Neural crest cell (in vitro differentiated cells): Measurements from ENCODE around the gene VTI1B. TPM values are rescaled to one million over a fixed set of nuclear protein-coding genes. Genes with fewer than 3 reads are reported as not detected.
"Not testable (repeated sequence)": the region's sequence is repeated elsewhere in the genome, so short reads cannot be mapped to it uniquely, and the experiment has no call there.

ENCODE experiments used
- DNase-seq: peaks from one replicate; pipeline ENCODE4 v3.0.0; 2021; ENCODE audit warnings: low read depth, mixed read lengths, low spot score
- H3K27ac Mint-ChIP-seq: one replicate; pipeline ENCODE4 v1.8.0; 2021; ENCODE audit warnings: mild to moderate bottlenecking, mixed read lengths; ENCODE audit not compliant: unreplicated experiment
- H3K27me3 Mint-ChIP-seq: 2 replicates; pipeline ENCODE4 v1.8.0; 2021; ENCODE audit warnings: low read depth, mild to moderate bottlenecking, mixed read lengths
- H3K36me3 Mint-ChIP-seq: 2 replicates; pipeline ENCODE4 v1.8.0; 2021; ENCODE audit warnings: low read depth, mild to moderate bottlenecking, mixed read lengths
- H3K4me1 Mint-ChIP-seq: 2 replicates; pipeline ENCODE4 v1.8.0; 2021; ENCODE audit warnings: mixed read lengths
- H3K4me3 Mint-ChIP-seq: one replicate; pipeline ENCODE4 v1.8.0; 2021; ENCODE audit warnings: mild to moderate bottlenecking, mixed read lengths
- H3K9me3 Mint-ChIP-seq: 2 replicates; pipeline ENCODE4 v1.8.0; 2021; ENCODE audit warnings: mixed read lengths
- total RNA-seq: library from RNA; stranded (reverse); gene quantifications from 2 replicates; pipeline ENCODE4 v1.2.1, GENCODE V29; 2021
- TF ChIP-seq, protein P1 (sequence below): fragments of 200-600 bp; sonication (generic); conservative IDR thresholded peaks from 2 replicates; pipeline ENCODE4 v1.5.0; 2021; ENCODE audit warnings: antibody characterized with exemption, mild to moderate bottlenecking

The VTI1B gene
- total RNA-seq, 1 donor from 2014 or later: 103 TPM

- TF ChIP-seq, protein P1, sequence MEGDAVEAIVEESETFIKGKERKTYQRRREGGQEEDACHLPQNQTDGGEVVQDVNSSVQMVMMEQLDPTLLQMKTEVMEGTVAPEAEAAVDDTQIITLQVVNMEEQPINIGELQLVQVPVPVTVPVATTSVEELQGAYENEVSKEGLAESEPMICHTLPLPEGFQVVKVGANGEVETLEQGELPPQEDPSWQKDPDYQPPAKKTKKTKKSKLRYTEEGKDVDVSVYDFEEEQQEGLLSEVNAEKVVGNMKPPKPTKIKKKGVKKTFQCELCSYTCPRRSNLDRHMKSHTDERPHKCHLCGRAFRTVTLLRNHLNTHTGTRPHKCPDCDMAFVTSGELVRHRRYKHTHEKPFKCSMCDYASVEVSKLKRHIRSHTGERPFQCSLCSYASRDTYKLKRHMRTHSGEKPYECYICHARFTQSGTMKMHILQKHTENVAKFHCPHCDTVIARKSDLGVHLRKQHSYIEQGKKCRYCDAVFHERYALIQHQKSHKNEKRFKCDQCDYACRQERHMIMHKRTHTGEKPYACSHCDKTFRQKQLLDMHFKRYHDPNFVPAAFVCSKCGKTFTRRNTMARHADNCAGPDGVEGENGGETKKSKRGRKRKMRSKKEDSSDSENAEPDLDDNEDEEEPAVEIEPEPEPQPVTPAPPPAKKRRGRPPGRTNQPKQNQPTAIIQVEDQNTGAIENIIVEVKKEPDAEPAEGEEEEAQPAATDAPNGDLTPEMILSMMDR: no peak
- Mint-ChIP-seq H3K4me1 (peaks cover 14% of the 10 kb centered on the region), H3K27me3 (no peaks in the 10 kb centered on the region), H3K27ac (no peak overlapping the region), H3K9me3 (peaks cover 5% of the 10 kb centered on the region), H3K4me3 (no peak overlapping the region), H3K36me3 (no peaks in the 10 kb centered on the region)
- DNase-seq: no peak
Observed at GRCh38 chr14:67703997-67704396, 29.6 kb upstream of the VTI1B start.

GRCh38 chr14:67701492-67701891 is 27.1 kb upstream of the VTI1B start, which contains the start of gene RDH12:
Gene RDH12, plus strand, starts transcription at chr14:67701886. Its CDS starts 20,757 bp downstream, at chr14:67722643.
- H3K36me3 Mint-ChIP-seq, H3K27me3 Mint-ChIP-seq, H3K4me3 Mint-ChIP-seq, H3K9me3 Mint-ChIP-seq, DNase-seq: not testable (repeated sequence)
- H3K4me1 Mint-ChIP-seq: peaks cover 16% of the 10 kb centered on the region
- H3K27ac Mint-ChIP-seq: peak within 1 kb of the TSS; percentile 35

DNA sequence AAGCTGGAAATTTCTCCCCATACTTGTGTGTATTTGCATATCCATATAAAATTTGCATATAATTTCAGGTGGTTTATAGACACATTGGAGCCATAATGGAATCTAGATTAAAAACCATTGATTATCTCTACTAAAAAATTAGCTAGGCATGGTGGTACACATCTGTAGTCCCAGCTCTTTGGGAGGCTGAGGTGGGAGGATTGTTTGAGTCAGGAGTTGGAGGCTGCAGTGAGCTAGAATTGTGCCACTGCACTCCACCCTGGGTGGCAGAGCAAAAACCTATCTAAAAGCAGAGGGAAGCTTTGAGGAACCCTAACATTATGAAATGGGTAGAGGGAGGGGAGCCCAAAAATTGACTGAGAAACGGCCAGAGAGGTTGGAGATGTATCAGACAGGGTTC is 23.7 kb upstream of the VTI1B start:
- TF ChIP-seq, protein P1: no peak
- no peak overlapping the region for H3K4me3 Mint-ChIP-seq
- no peaks in the 10 kb centered on the region for H3K36me3 Mint-ChIP-seq
- no peaks in the 10 kb centered on the region for H3K27me3 Mint-ChIP-seq
- H3K4me1 Mint-ChIP-seq: peaks cover 29% of the 10 kb centered on the region
- H3K9me3 Mint-ChIP-seq: no peaks in the 10 kb centered on the region
- H3K27ac Mint-ChIP-seq: no peak overlapping the region
- DNase-seq: no peak

DNA sequence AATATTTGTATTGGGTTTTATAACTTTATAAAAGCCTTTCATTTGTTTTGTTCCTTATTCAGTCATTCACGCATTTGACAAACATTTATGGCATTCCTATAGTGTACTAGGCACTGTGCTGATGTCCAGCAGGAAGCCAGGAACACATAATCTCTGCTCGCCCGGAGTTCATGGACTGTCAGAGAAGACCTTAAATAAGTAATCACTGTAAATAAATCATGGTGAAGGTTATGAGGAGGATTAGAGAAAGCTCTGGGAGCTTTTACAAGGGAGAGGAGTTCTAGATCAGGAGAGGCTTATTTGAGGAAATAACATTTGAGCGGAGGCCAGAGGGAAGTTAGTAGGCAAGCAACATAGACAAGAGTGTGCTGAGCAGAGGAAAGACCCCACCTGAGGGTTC is 22.6 kb upstream of the VTI1B start:
- Mint-ChIP-seq H3K27ac (no peak overlapping the region), H3K36me3 (peaks cover 4% of the 10 kb centered on the region), H3K4me1 (peaks cover 38% of the 10 kb centered on the region), H3K27me3 (no peaks in the 10 kb centered on the region), H3K4me3 (peak overlapping the region; percentile 99), H3K9me3 (no peaks in the 10 kb centered on the region)
- TF ChIP-seq, protein P1: no peak
- DNase-seq: no peak

- H3K4me3 Mint-ChIP-seq: peak within 1 kb of the TSS; percentile 99
- DNase-seq: peak; percentile 75
- H3K36me3 Mint-ChIP-seq: peaks cover 9% of the 10 kb centered on the region
- no peaks in the 10 kb centered on the region for H3K9me3 Mint-ChIP-seq
- TF ChIP-seq, protein P1: no peak
- H3K27ac Mint-ChIP-seq: peak within 1 kb of the TSS; percentile 98
- H3K27me3 Mint-ChIP-seq: no peaks in the 10 kb centered on the region
- peaks cover 38% of the 10 kb centered on the region for H3K4me1 Mint-ChIP-seq
Observed at GRCh38 chr14:67695394-67695949, 21.0 kb upstream of the VTI1B start, which contains the start of gene RDH11. Gene RDH11, minus strand, starts transcription at chr14:67695764. Its CDS starts 61 bp downstream, at chr14:67695703.

DNA sequence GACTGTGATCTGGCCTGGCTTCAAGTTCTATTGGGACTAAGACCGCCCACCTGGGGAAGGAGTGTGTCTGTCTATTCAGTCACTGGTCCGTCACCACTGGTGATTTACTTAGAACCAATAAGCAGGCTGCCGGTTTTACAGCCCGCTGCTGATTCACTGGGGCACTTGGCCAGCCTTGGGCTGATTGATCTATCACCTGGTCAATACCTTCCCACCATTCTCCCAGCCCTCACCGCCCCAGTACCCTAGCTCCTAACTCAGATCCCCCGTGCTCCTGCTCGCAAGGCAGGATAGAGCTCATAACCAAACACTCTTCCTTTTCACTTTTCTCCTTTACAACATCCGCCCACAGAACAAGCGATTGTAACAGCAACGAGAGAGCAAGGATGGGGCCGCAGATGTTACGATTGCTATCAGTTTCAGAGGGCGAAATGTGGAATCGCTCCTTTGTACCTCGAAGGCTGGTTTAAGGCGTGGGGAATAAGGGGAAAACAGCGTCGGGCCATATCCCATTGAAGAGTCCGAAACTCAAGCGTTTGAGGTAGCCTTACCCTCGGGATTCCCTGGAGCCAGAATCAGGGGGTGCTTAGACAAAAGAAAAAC is 20.5 kb upstream of the VTI1B start:
- peak overlapping the region; percentile 99 for H3K4me3 Mint-ChIP-seq
- H3K27me3 Mint-ChIP-seq: no peaks in the 10 kb centered on the region
- TF ChIP-seq, protein P1: no peak
- H3K9me3 Mint-ChIP-seq: no peaks in the 10 kb centered on the region
- H3K27ac Mint-ChIP-seq: peak overlapping the region; percentile 98
- peak; percentile 37 for DNase-seq
- H3K36me3 Mint-ChIP-seq: peaks cover 13% of the 10 kb centered on the region
- H3K4me1 Mint-ChIP-seq: peaks cover 38% of the 10 kb centered on the region
